Suprapubic skin (tissue), 4 donors: Measurements from ENCODE around the gene STXBP2. TPM values are rescaled to one million over a fixed set of nuclear protein-coding genes. Genes with fewer than 3 reads are reported as not detected.

Source experiments
- DNase-seq, 2 donors: peaks; one replicate each; pipeline ENCODE4 v3.0.0-alpha.2; 2019; ENCODE audit warnings: low spot score in 2 of 2
- H3K27ac ChIP-seq: fragments of 200-600 bp; sonication (generic); one replicate; pipeline ENCODE4 v1.5.1; 2019
- H3K27me3 ChIP-seq: fragments of 200-600 bp; sonication (generic); one replicate; pipeline ENCODE4 v1.5.1; 2019
- H3K36me3 ChIP-seq: fragments of 200-600 bp; sonication (generic); one replicate; pipeline ENCODE4 v1.5.1; 2019
- H3K4me1 ChIP-seq: fragments of 200-600 bp; sonication (generic); one replicate; pipeline ENCODE4 v1.5.1; 2019
- H3K4me3 ChIP-seq: fragments of 200-600 bp; sonication (generic); one replicate; pipeline ENCODE4 v1.5.1; 2019; ENCODE audit warnings: mild to moderate bottlenecking
- H3K9me3 ChIP-seq: fragments of 200-600 bp; sonication (generic); one replicate; pipeline ENCODE4 v1.5.1; 2019
- CTCF ChIP-seq, 2 donors: fragments of 200-600 bp in 1 of 2; fragments of 450-650 bp in 1 of 2; sonication (generic) in 1 of 2; IDR thresholded peaks; one replicate each; pipeline ENCODE4 v1.5.1; 2016 to 2019; ENCODE audit warnings: antibody characterized with exemption in 2 of 2, mild to moderate bottlenecking in 1 of 2, moderate library complexity in 1 of 2
- EP300 ChIP-seq: sonication (generic); formaldehyde crosslinking; IDR thresholded peaks from one replicate; pipeline ENCODE4 v1.6.1; 2017; ENCODE audit warnings: antibody characterized with exemption
- POLR2A ChIP-seq, 2 donors: fragments of 450-650 bp; IDR thresholded peaks; one replicate each; pipeline ENCODE4 v1.6.1; 2017; ENCODE audit warnings: antibody characterized with exemption in 2 of 2, mild to moderate bottlenecking in 2 of 2, moderate library complexity in 2 of 2
- POLR2AphosphoS5 ChIP-seq, 3 donors: sonication (generic); formaldehyde crosslinking; IDR thresholded peaks; one replicate each; pipeline ENCODE4 v1.6.1; 2017; ENCODE audit warnings: antibody characterized with exemption in 3 of 3
- WGBS: methylation state at CpG from one replicate; pipeline ENCODE4 v1.1.5; 2018; 5-methylcytosine and 5-hydroxymethylcytosine counted together
- total RNA-seq, 4 donors: library from RNA; depleted of rRNA; stranded (reverse); fragments of >200 nt; gene quantifications; one replicate each; pipeline ENCODE4 v1.1.0, GENCODE V29; 2016

The STXBP2 gene
- total RNA-seq, 4 donors from 2014 or later: 41.2 to 88.7 (median 50.9) TPM

GRCh38 chr19:7631577-7631976 lies 5.3 kb upstream of the STXBP2 start:
- peaks cover 42% of the 10 kb centered on the region for H3K4me1 ChIP-seq
- H3K36me3 ChIP-seq: peaks cover 15% of the 10 kb centered on the region
- H3K27me3 ChIP-seq: peaks cover 5% of the 10 kb centered on the region
- H3K9me3 ChIP-seq: no peaks in the 10 kb centered on the region
- H3K27ac ChIP-seq: no peak overlapping the region
- WGBS: 88% methylated on average over 12 of the region's 12 CpGs
- H3K4me3 ChIP-seq: no peak overlapping the region
- TF ChIP-seq POLR2AphosphoS5 (IDR thresholded peaks at IDR 0.05) (no peak), CTCF (IDR thresholded peaks at IDR 0.05) (no peak), EP300 (no peak), POLR2A (IDR thresholded peaks at IDR 0.05) (no peak)
- no peak for DNase-seq

GRCh38 chr19:7632340-7633203 lies 4.3 kb upstream of the STXBP2 start:
- H3K4me1 ChIP-seq: peaks cover 45% of the 10 kb centered on the region
- peaks cover 11% of the 10 kb centered on the region for H3K36me3 ChIP-seq
- H3K27me3 ChIP-seq: peaks cover 13% of the 10 kb centered on the region
- DNase-seq: no peak
- H3K27ac ChIP-seq: no peak overlapping the region
- TF ChIP-seq POLR2AphosphoS5 (IDR thresholded peaks at IDR 0.05) (no peak), EP300 (no peak)
- 88% methylated on average over 19 of the region's 40 CpGs for WGBS
- no peak overlapping the region for H3K4me3 ChIP-seq
- H3K9me3 ChIP-seq: no peaks in the 10 kb centered on the region

DNA sequence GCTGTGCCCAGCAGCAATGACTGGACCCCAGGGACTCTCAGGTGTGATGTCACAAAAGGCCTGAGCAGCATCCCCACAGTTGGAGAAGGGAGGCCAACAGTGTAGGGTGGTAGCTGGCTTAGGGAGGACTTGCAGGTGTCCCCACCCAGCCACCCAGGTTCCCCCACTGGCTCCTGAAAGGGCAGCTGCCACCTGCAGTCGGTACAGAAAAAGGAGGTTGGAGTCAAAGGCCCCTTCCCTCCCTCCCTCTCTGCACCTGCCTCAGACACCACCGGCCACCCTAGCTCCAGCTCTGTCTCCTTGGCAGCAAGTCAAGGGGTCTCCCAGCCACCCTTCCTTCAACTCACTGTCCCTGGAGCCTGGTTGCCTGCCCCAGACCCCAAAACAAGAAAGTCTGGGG lies 3.2 kb upstream of the STXBP2 start, which contains the start of gene PCP2:
Gene PCP2, minus strand, starts transcription at position 22 of the 400 bp plus-strand sequence. CDS start 262 bp downstream, outside the sequence.
- no peak within 1 kb of the TSS for H3K27ac ChIP-seq
- no peak for DNase-seq
- no peaks in the 10 kb centered on the region for H3K9me3 ChIP-seq
- peaks cover 18% of the 10 kb centered on the region for H3K27me3 ChIP-seq
- H3K36me3 ChIP-seq: peaks cover 11% of the 10 kb centered on the region
- 80% methylated on average over 1 of the region's 2 CpGs for WGBS
- H3K4me3 ChIP-seq: no peak within 1 kb of the TSS
- TF ChIP-seq CTCF (IDR thresholded peaks at IDR 0.05): no peak
- no peak for TF ChIP-seq EP300
- no peak for TF ChIP-seq POLR2A (IDR thresholded peaks at IDR 0.05)
- TF ChIP-seq POLR2AphosphoS5 (IDR thresholded peaks at IDR 0.05): no peak
- H3K4me1 ChIP-seq: peaks cover 39% of the 10 kb centered on the region

GRCh38 chr19:7635670-7636069 lies 1.2 kb upstream of the STXBP2 start:
- Histone ChIP-seq H3K27me3 (peaks cover 18% of the 10 kb centered on the region), H3K4me1 (peaks cover 29% of the 10 kb centered on the region), H3K4me3 (no peak overlapping the region), H3K9me3 (no peaks in the 10 kb centered on the region), H3K27ac (no peak overlapping the region), H3K36me3 (peaks cover 11% of the 10 kb centered on the region)
- no peak for DNase-seq
- TF ChIP-seq CTCF (IDR thresholded peaks at IDR 0.05) (no peak), POLR2AphosphoS5 (IDR thresholded peaks at IDR 0.05) (no peak), POLR2A (IDR thresholded peaks at IDR 0.05) (no peak), EP300 (no peak)
- 56% methylated on average over 6 of the region's 6 CpGs for WGBS

DNA sequence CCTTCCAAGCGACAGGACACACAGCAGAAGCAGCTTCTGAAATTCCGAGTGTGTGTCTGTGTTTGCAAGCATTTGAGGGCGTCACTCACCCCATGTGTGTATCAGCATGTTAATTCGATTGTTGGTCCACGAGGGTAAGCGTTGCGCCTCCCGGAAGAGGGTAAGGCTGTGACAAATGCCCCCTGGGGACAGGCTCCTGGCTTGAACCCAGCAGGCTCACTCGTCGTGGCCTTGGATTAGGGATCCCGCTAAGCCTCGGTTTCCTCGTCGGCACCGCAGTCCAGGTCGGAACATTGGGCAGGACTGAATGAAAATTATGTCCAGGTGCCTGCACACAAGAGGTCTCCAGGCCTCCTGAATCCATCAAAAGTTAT lies 606 bp upstream of the STXBP2 start:
- WGBS: no CpG with 5 or more reads among the region's 16 CpGs
- no peak for TF ChIP-seq EP300
- H3K4me3 ChIP-seq: peak overlapping the region; percentile 74
- peaks cover 23% of the 10 kb centered on the region for H3K4me1 ChIP-seq
- peaks cover 18% of the 10 kb centered on the region for H3K27me3 ChIP-seq
- H3K27ac ChIP-seq: peak overlapping the region; percentile 88
- no peak for DNase-seq
- peaks cover 11% of the 10 kb centered on the region for H3K36me3 ChIP-seq
- no peaks in the 10 kb centered on the region for H3K9me3 ChIP-seq

DNA sequence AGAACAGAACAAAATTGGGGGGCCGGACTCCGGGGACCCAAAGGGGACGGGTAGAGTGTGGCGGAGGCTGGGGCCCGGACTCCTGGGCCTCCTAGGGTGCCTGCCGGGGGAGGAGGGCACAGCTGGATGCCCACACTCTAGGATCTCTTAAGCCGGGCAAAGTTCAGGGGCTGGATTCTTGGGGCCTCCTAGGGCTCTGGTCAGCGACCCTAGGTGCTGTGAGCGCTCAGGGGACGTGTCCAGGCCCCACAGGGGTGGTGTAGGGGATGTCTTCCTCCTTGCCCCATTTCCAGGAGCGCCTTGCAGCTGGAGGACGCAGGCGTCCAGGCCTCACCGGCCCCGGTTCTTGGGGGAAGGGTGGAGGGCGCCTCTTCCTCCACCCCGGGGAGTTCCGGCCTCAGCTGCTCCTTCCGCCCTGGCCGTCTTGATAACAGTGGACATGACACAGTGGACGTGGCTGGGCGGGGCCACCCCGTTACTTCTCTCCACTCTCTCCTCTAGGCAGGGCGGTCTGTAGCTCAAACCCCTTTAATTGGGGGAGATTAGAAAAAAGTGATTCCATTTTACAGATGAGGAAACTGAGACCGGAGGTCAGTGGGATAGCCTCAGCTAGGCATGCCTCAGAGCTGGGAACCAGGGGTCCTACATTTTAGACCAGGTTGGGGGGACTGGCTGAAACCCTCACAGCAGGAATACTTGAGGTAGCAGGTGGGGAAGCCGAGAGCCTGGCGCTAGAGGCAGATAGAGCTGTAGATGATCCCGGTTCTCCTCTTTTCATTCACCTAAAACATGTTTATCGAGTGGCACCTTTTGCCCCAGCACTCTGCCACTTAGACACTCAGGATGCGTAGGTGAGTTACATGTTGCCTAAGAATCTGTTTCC lies 705 bp downstream of the STXBP2 start:
- Histone ChIP-seq H3K36me3 (peaks cover 9% of the 10 kb centered on the region), H3K27me3 (peaks cover 18% of the 10 kb centered on the region), H3K4me1 (peaks cover 20% of the 10 kb centered on the region), H3K9me3 (no peaks in the 10 kb centered on the region), H3K27ac (peak overlapping the region; percentile 88), H3K4me3 (peak overlapping the region; percentile 74)
- TF ChIP-seq EP300 (no peak), CTCF (IDR thresholded peaks at IDR 0.05) (no peak), POLR2A (IDR thresholded peaks at IDR 0.05) (no peak), POLR2AphosphoS5 (IDR thresholded peaks at IDR 0.05) (no peak)
- DNase-seq: no peak
- WGBS: 59% methylated on average over 14 of the region's 30 CpGs
